PC-3 (cell line): ENCODE results near the gene SF3A1. TPM values are rescaled to one million over a fixed set of nuclear protein-coding genes. Genes with fewer than 3 reads are reported as not detected.

Experiments used
- ATAC-seq: fragments of 200-7000 bp; cut with Tn5 transposase; 2 replicates; pipeline ENCODE4 v1.9.1; 2020; ENCODE audit warnings: mild to moderate bottlenecking, moderate library complexity
- BruUV-seq: library from RNA; stranded (reverse); fragments of 400-500 nt; replicated peaks from 2 replicates; lab custom pipeline; 2021; lab: Mats Ljungman, UMichigan
- CTCF ChIA-PET: fragments of 300-600 bp; sonication (Branson Sonifier 250); formaldehyde crosslinking; loops from one replicate; lab custom pipeline; 2022; ENCODE audit warnings: antibody characterized with exemption; lab: Charles Lee
- POLR2A ChIA-PET: fragments of 300-600 bp; sonication (Branson Sonifier 250); formaldehyde crosslinking; loops from one replicate; lab custom pipeline; 2022; ENCODE audit warnings: antibody characterized with exemption; ENCODE audit not compliant: unreplicated experiment; lab: Charles Lee
- DNase-seq: peaks from one replicate; pipeline ENCODE4 v3.0.0-alpha.2; 2015
- H2AFZ ChIP-seq: fragments of 300-600 bp; sonication (generic); 2 replicates; pipeline ENCODE4 v1.6.0; 2016; ENCODE audit warnings: antibody characterized with exemption, low read length
- H3F3A ChIP-seq: fragments of 300-600 bp; sonication (generic); one replicate; pipeline ENCODE4 v1.6.0; 2017; ENCODE audit warnings: antibody characterized with exemption, low read length, control low read depth, mild to moderate bottlenecking; ENCODE audit not compliant: unreplicated experiment
- H3K27ac ChIP-seq: fragments of 300-600 bp; sonication (generic); 2 replicates; pipeline ENCODE4 v1.5.1; 2016; ENCODE audit warnings: mild to moderate bottlenecking, low read length
- H3K27me3 ChIP-seq: fragments of 300-600 bp; sonication (generic); 2 replicates; pipeline ENCODE4 v1.6.1; 2016; ENCODE audit warnings: low read length, mixed read lengths
- H3K36me3 ChIP-seq: fragments of 300-600 bp; sonication (generic); 2 replicates; pipeline ENCODE4 v1.6.1; 2016; ENCODE audit warnings: low read depth, mixed run types, low read length, mixed read lengths
- H3K4me1 ChIP-seq: fragments of 300-600 bp; sonication (generic); 2 replicates; pipeline ENCODE4 v1.5.1; 2016; ENCODE audit warnings: low read length; ENCODE audit not compliant: insufficient read depth
- H3K4me2 ChIP-seq: fragments of 300-600 bp; sonication (generic); 2 replicates; pipeline ENCODE4 v1.6.0; 2016; ENCODE audit warnings: low read length
- H3K4me3 ChIP-seq: fragments of 300-600 bp; sonication (generic); 2 replicates; pipeline ENCODE4 v1.5.1; 2016; ENCODE audit warnings: mild to moderate bottlenecking, low read length, mixed read lengths
- H3K79me2 ChIP-seq: fragments of 300-600 bp; sonication (generic); 2 replicates; pipeline ENCODE4 v1.6.1; 2017; ENCODE audit warnings: low read length, mixed read lengths
- H3K9ac ChIP-seq: fragments of 300-600 bp; sonication (generic); 2 replicates; pipeline ENCODE4 v1.6.0; 2016; ENCODE audit warnings: mild to moderate bottlenecking, low read length
- H3K9me2 ChIP-seq: fragments of 300-600 bp; sonication (generic); replicated peaks from 2 replicates; pipeline ENCODE4 v1.6.1; 2016; ENCODE audit warnings: mixed run types, low read length, mixed read lengths
- H3K9me3 ChIP-seq: fragments of 300-600 bp; sonication (generic); 2 replicates; pipeline ENCODE4 v1.6.1; 2016; ENCODE audit warnings: low read length, mixed read lengths
- H4K20me1 ChIP-seq: fragments of 300-600 bp; sonication (generic); 2 replicates; pipeline ENCODE4 v1.6.1; 2016; ENCODE audit warnings: low read length, mixed read lengths
- EZH2 ChIP-seq: fragments of 300-600 bp; sonication (generic); IDR thresholded peaks from one replicate; pipeline ENCODE4 v1.6.1; 2017; ENCODE audit warnings: antibody characterized with exemption, mild to moderate bottlenecking, low read length; ENCODE audit not compliant: unreplicated experiment
- EZH2phosphoT487 ChIP-seq: fragments of 300-600 bp; sonication (generic); IDR thresholded peaks from 2 replicates; pipeline ENCODE4 v1.6.1; 2018; ENCODE audit warnings: mild to moderate bottlenecking, antibody characterized with exemption, low read length, borderline replicate concordance
- intact Hi-C: fragments of 100-400 bp; cut with micrococcal nuclease; formaldehyde crosslinking; loops from 2 replicates; pipeline ENCODE4 v1.9.0; 2023
- total RNA-seq: library from RNA; depleted of rRNA; stranded (reverse); fragments of >200 nt; gene quantifications from 2 replicates; pipeline ENCODE4 v1.2.3, GENCODE V29; 2014
- TF ChIP-seq, protein P1 (sequence below): fragments of 300-600 bp; sonication (generic); conservative IDR thresholded peaks from 2 replicates; pipeline ENCODE4 v1.5.1; 2017; ENCODE audit warnings: antibody characterized with exemption, low read depth, mild to moderate bottlenecking, low read length

SF3A1 gene
- total RNA-seq, 1 experiment from 2014 or later = 59.2 TPM

DNA sequence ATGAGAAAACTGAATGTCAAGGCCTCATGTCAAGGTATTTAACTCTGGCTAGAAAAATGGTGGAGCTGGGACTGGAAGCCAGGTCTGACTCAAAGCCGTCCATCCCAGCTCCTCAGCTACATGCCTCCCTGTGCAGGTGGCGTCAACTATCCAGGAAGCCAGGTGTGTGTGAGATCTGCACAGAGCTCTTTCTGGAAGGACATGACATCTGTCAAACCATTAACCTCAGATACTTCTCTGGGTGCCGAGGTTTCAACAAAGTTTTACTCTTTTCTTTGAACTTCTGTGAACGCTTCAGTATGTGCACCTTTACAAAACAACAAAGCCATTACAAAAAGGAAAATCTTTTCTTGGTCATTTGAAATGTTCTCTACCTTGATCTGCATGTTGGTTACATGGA lies 60.4 kb downstream of the SF3A1 start:
- H3K27me3 ChIP-seq = no peaks in the 10 kb centered on the region
- peaks cover 22% of the 10 kb centered on the region for H3K4me1 ChIP-seq
- H2AFZ ChIP-seq = no peak overlapping the region
- intact Hi-C loops = no loop called here
- no peak overlapping the region for H3K9ac ChIP-seq
- H4K20me1 ChIP-seq = no peaks in the 10 kb centered on the region
- DNase-seq (no peak), ATAC-seq (no peak)
- ChIA-PET POLR2A (interaction anchor here (0.6 kb wide), 1 partner anchor 9 kb away, joined by 3 read pairs; no protein-coding TSS in a partner anchor), CTCF (no interaction called here)
- H3F3A ChIP-seq = no peaks in the 10 kb centered on the region
- H3K4me2 ChIP-seq = no peak overlapping the region
- TF ChIP-seq EZH2phosphoT487 (no peak), EZH2 (no peak)
- TF ChIP-seq, protein P1, sequence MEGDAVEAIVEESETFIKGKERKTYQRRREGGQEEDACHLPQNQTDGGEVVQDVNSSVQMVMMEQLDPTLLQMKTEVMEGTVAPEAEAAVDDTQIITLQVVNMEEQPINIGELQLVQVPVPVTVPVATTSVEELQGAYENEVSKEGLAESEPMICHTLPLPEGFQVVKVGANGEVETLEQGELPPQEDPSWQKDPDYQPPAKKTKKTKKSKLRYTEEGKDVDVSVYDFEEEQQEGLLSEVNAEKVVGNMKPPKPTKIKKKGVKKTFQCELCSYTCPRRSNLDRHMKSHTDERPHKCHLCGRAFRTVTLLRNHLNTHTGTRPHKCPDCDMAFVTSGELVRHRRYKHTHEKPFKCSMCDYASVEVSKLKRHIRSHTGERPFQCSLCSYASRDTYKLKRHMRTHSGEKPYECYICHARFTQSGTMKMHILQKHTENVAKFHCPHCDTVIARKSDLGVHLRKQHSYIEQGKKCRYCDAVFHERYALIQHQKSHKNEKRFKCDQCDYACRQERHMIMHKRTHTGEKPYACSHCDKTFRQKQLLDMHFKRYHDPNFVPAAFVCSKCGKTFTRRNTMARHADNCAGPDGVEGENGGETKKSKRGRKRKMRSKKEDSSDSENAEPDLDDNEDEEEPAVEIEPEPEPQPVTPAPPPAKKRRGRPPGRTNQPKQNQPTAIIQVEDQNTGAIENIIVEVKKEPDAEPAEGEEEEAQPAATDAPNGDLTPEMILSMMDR = no peak
- no peak overlapping the region for H3K27ac ChIP-seq
- no peak overlapping the region for H3K4me3 ChIP-seq
- no peaks in the 10 kb centered on the region for H3K9me2 ChIP-seq
- no peaks in the 10 kb centered on the region for H3K9me3 ChIP-seq
- H3K79me2 ChIP-seq = peaks cover 4% of the 10 kb centered on the region; the same call in 1 of the 2 replicates
- H3K36me3 ChIP-seq = peaks cover 4% of the 10 kb centered on the region; the same call in 1 of the 2 replicates
- no TSS peak for BruUV-seq

DNA sequence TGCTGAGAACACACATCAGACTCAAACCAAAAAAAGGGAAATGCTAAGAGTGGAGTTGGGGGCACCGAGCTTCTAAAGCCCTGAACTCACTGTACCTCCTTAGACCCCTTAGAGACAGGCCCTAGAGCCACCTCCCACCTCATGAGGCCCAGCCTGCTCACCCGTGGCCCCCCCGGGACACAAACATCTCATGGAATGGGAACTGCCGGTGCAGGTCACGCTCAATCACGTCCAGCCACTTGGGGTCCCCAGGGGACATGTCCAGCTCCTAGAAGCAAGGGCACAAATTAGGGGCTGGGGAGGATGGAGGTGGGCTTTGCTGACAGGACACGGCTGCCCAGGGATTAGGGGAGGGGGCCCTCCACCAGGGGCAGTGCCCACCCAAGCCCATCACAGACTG lies 61.1 kb downstream of the SF3A1 start:
- Histone ChIP-seq H3K79me2 (no peaks in the 10 kb centered on the region), H3K4me3 (no peak overlapping the region), H3K4me1 (peaks cover 26% of the 10 kb centered on the region), H3F3A (no peaks in the 10 kb centered on the region), H3K27ac (no peak overlapping the region), H2AFZ (no peak overlapping the region), H3K27me3 (no peaks in the 10 kb centered on the region), H3K36me3 (peaks cover 3% of the 10 kb centered on the region; the same call in 1 of the 2 replicates), H3K9me2 (no peaks in the 10 kb centered on the region), H3K4me2 (no peak overlapping the region), H3K9ac (no peak overlapping the region), H4K20me1 (no peaks in the 10 kb centered on the region), H3K9me3 (no peaks in the 10 kb centered on the region)
- ATAC-seq (no peak), DNase-seq (no peak)
- CTCF ChIA-PET = no interaction called here
- intact Hi-C loops = no loop called here
- POLR2A ChIA-PET = interaction anchor here (0.6 kb wide), 1 partner anchor 8 kb away, joined by 3 read pairs; no protein-coding TSS in a partner anchor
- TF ChIP-seq EZH2phosphoT487 (no peak), EZH2 (no peak)
- TF ChIP-seq, protein P1 = no peak
- BruUV-seq = no TSS peak

DNA sequence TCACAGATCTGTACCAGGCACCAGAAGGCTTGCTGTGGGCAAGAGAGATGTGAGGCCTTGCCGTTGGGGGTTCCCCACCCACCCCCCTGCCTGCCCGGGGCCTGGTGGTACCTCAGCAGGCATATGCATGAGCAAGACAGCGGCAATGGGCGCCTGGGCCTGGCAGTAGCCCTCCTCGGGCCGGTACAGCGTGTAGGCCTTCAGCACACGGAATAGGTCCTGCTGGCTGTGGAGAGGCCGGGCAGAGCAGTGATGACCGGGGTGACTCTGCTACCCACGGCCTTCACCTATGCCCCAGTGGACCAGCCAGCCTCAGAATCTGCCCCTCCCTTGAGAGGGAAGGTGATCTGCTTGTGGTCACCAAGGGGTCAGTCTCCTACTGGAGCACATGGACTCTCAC lies 61.9 kb downstream of the SF3A1 start:
- H3K9ac ChIP-seq = no peak overlapping the region
- no peaks in the 10 kb centered on the region for H3K79me2 ChIP-seq
- H3F3A ChIP-seq = no peaks in the 10 kb centered on the region
- no peak overlapping the region for H3K27ac ChIP-seq
- DNase-seq (no peak), ATAC-seq (no peak)
- no peak overlapping the region for H3K4me3 ChIP-seq
- no TSS peak for BruUV-seq
- H3K4me1 ChIP-seq = peaks cover 34% of the 10 kb centered on the region
- H3K9me3 ChIP-seq = no peaks in the 10 kb centered on the region
- H3K36me3 ChIP-seq = peaks cover 3% of the 10 kb centered on the region; the same call in 1 of the 2 replicates
- H2AFZ ChIP-seq = no peak overlapping the region
- no peaks in the 10 kb centered on the region for H4K20me1 ChIP-seq
- no peaks in the 10 kb centered on the region for H3K27me3 ChIP-seq
- no peak for TF ChIP-seq EZH2
- no peak for TF ChIP-seq EZH2phosphoT487
- TF ChIP-seq, protein P1 = no peak
- CTCF ChIA-PET = no interaction called here
- POLR2A ChIA-PET = no interaction called here
- no peaks in the 10 kb centered on the region for H3K9me2 ChIP-seq
- H3K4me2 ChIP-seq = no peak overlapping the region
- intact Hi-C loops = no loop called here
